ENCODE data around the gene MS4A2. TPM values are rescaled to one million over a fixed set of nuclear protein-coding genes. Genes with fewer than 3 reads are reported as not detected.
A peak's percentile ranks its signal among the peaks of the same experiment; 100 is the strongest.

The MS4A2 gene
- total and polyA plus RNA-seq, 2 donors = 0.05 to 0.42 TPM

GRCh38 chr11:60129853-60130252 is 41.4 kb downstream of the MS4A2 start:
- WGBS = 87% methylated on average over 3 of the region's 3 CpGs
- H3K9me3 ChIP-seq (ENCODE audit: control insufficient read depth in 2 of 2, insufficient read depth in 1 of 2, low read length in 1 of 2) = no peaks in the 10 kb centered on the region
- H3K27ac ChIP-seq (ENCODE audit: low read depth in 1 of 2, low read length in 1 of 2) = no peak overlapping the region
- H3K36me3 ChIP-seq (ENCODE audit: control insufficient read depth in 2 of 2, insufficient read depth in 2 of 2, low read length in 1 of 2) = no peaks in the 10 kb centered on the region
- H3K4me3 ChIP-seq (ENCODE audit: low read length in 2 of 2) = no peak overlapping the region
- no peaks in the 10 kb centered on the region for H3K27me3 ChIP-seq (ENCODE audit: control insufficient read depth in 2 of 2, insufficient read depth in 1 of 2, low read length in 1 of 2)
- DNase-seq (ENCODE audit: low read depth in 6 of 9, low spot score in 9 of 9) = no peak
- no peaks in the 10 kb centered on the region for H3K4me1 ChIP-seq (ENCODE audit: control insufficient read depth in 2 of 2, insufficient read depth in 2 of 2, low read length in 2 of 2)

GRCh38 chr11:60130496-60130895 is 42.0 kb downstream of the MS4A2 start:
- H3K4me3 ChIP-seq (ENCODE audit: low read length in 2 of 2) = no peak overlapping the region
- no peaks in the 10 kb centered on the region for H3K9me3 ChIP-seq (ENCODE audit: control insufficient read depth in 2 of 2, insufficient read depth in 1 of 2, low read length in 1 of 2)
- peak in 4 of 9 donors; percentile 5 to 29 (median 10) for DNase-seq (ENCODE audit: low read depth in 6 of 9, low spot score in 9 of 9)
- H3K36me3 ChIP-seq (ENCODE audit: control insufficient read depth in 2 of 2, insufficient read depth in 2 of 2, low read length in 1 of 2) = no peaks in the 10 kb centered on the region
- no peaks in the 10 kb centered on the region for H3K27me3 ChIP-seq (ENCODE audit: control insufficient read depth in 2 of 2, insufficient read depth in 1 of 2, low read length in 1 of 2)
- H3K27ac ChIP-seq (ENCODE audit: low read depth in 1 of 2, low read length in 1 of 2) = no peak overlapping the region
- no peaks in the 10 kb centered on the region for H3K4me1 ChIP-seq (ENCODE audit: control insufficient read depth in 2 of 2, insufficient read depth in 2 of 2, low read length in 2 of 2)

GRCh38 chr11:60131912-60132311 is 43.4 kb downstream of the MS4A2 start:
- peaks cover 0 to 5% of the 10 kb centered on the region in 2 donors for H3K9me3 ChIP-seq (ENCODE audit: control insufficient read depth in 2 of 2, insufficient read depth in 1 of 2, low read length in 1 of 2)
- WGBS = 97% methylated on average over 3 of the region's 3 CpGs

DNA sequence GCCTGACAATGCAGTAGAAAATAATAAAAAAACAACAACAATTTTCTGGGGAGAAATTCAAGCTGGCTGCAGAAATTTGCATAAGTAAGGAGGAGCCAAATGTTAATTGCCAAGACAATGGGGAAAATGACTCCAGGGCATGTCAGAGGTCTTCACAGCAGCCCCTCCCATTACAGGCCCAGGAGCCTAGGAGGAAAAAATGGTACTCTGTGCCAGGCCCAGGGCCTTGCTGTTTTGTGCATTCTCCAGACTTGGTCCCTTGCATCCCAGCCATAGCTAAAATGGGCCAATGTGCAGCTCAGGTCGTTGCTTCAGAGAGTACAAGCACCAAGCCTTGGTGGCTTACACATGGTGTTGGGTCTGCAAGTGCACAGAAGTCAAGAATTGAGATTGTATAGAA is 45.5 kb downstream of the MS4A2 start:
- WGBS = 63% methylated on average over 1 of the region's 1 CpG
- Histone ChIP-seq H3K27ac (ENCODE audit: low read depth in 1 of 2, low read length in 1 of 2) (no peak overlapping the region), H3K4me3 (ENCODE audit: low read length in 2 of 2) (no peak overlapping the region), H3K4me1 (ENCODE audit: control insufficient read depth in 2 of 2, insufficient read depth in 2 of 2, low read length in 2 of 2) (no peaks in the 10 kb centered on the region), H3K27me3 (ENCODE audit: control insufficient read depth in 2 of 2, insufficient read depth in 1 of 2, low read length in 1 of 2) (no peaks in the 10 kb centered on the region), H3K36me3 (ENCODE audit: control insufficient read depth in 2 of 2, insufficient read depth in 2 of 2, low read length in 1 of 2) (no peaks in the 10 kb centered on the region), H3K9me3 (ENCODE audit: control insufficient read depth in 2 of 2, insufficient read depth in 1 of 2, low read length in 1 of 2) (peaks cover 0 to 5% of the 10 kb centered on the region in 2 donors)
- DNase-seq (ENCODE audit: low read depth in 6 of 9, low spot score in 9 of 9) = no peak

More at GRCh38 chr11:60131912-60132311, 43.4 kb downstream of the MS4A2 start:
- no peak overlapping the region for H3K27ac ChIP-seq (ENCODE audit: low read depth in 1 of 2, low read length in 1 of 2)
- H3K36me3 ChIP-seq (ENCODE audit: control insufficient read depth in 2 of 2, insufficient read depth in 2 of 2, low read length in 1 of 2) = no peaks in the 10 kb centered on the region
- H3K27me3 ChIP-seq (ENCODE audit: control insufficient read depth in 2 of 2, insufficient read depth in 1 of 2, low read length in 1 of 2) = no peaks in the 10 kb centered on the region
- no peak for DNase-seq (ENCODE audit: low read depth in 6 of 9, low spot score in 9 of 9)
- no peaks in the 10 kb centered on the region for H3K4me1 ChIP-seq (ENCODE audit: control insufficient read depth in 2 of 2, insufficient read depth in 2 of 2, low read length in 2 of 2)
- H3K4me3 ChIP-seq (ENCODE audit: low read length in 2 of 2) = no peak overlapping the region

- WGBS = 70% methylated on average over 3 of the region's 3 CpGs
- DNase-seq (ENCODE audit: low read depth in 6 of 9, low spot score in 9 of 9) = no peak
- no peaks in the 10 kb centered on the region for H3K36me3 ChIP-seq (ENCODE audit: control insufficient read depth in 2 of 2, insufficient read depth in 2 of 2, low read length in 1 of 2)
- no peak overlapping the region for H3K4me3 ChIP-seq (ENCODE audit: low read length in 2 of 2)
- no peaks in the 10 kb centered on the region for H3K4me1 ChIP-seq (ENCODE audit: control insufficient read depth in 2 of 2, insufficient read depth in 2 of 2, low read length in 2 of 2)
- H3K27me3 ChIP-seq (ENCODE audit: control insufficient read depth in 2 of 2, insufficient read depth in 1 of 2, low read length in 1 of 2) = no peaks in the 10 kb centered on the region
- no peaks in the 10 kb centered on the region for H3K9me3 ChIP-seq (ENCODE audit: control insufficient read depth in 2 of 2, insufficient read depth in 1 of 2, low read length in 1 of 2)
- H3K27ac ChIP-seq (ENCODE audit: low read depth in 1 of 2, low read length in 1 of 2) = no peak overlapping the region
Measured at GRCh38 chr11:60143768-60144167, 55.3 kb downstream of the MS4A2 start.

DNA sequence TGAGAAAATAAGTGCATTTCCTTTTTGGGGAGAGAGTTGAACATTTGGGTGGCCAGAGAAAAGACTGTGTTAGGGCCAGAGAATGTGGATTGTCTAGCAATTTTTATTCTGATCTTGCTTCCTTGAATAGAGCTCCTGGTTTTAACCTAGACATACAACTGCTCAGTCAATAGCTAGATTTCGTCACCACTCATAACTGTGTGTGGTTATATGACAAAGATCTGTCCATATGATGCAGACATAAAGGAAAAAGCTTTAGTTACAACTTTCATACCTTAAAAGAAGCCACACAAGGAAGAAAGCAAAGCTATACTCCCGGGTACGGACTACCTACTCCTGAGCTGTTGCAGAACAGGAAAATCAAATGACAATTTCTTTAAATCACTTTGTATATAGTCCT is 57.2 kb downstream of the MS4A2 start:
- 94% methylated on average over 3 of the region's 3 CpGs for WGBS
- Histone ChIP-seq H3K4me1 (ENCODE audit: control insufficient read depth in 2 of 2, insufficient read depth in 2 of 2, low read length in 2 of 2) (no peaks in the 10 kb centered on the region), H3K9me3 (ENCODE audit: control insufficient read depth in 2 of 2, insufficient read depth in 1 of 2, low read length in 1 of 2) (no peaks in the 10 kb centered on the region), H3K27ac (ENCODE audit: low read depth in 1 of 2, low read length in 1 of 2) (no peak overlapping the region), H3K36me3 (ENCODE audit: control insufficient read depth in 2 of 2, insufficient read depth in 2 of 2, low read length in 1 of 2) (no peaks in the 10 kb centered on the region), H3K4me3 (ENCODE audit: low read length in 2 of 2) (no peak overlapping the region), H3K27me3 (ENCODE audit: control insufficient read depth in 2 of 2, insufficient read depth in 1 of 2, low read length in 1 of 2) (no peaks in the 10 kb centered on the region)
- DNase-seq (ENCODE audit: low read depth in 6 of 9, low spot score in 9 of 9) = no peak

Other genes starting within 250 kb of the MS4A2 start
- gene CBLIF, start 243.2 kb upstream of the MS4A2 start, total RNA-seq = not detected
- gene CBLIF, start 243.2 kb upstream of the MS4A2 start, polyA plus RNA-seq = 0.05 TPM
- 2.1 TPM for gene TCN1, start 222.2 kb upstream of the MS4A2 start, total RNA-seq
- 1.4 TPM for gene TCN1, start 222.2 kb upstream of the MS4A2 start, polyA plus RNA-seq
- gene OOSP3, start 209.9 kb upstream of the MS4A2 start, total RNA-seq = not detected
- 0.05 TPM for gene OOSP3, start 209.9 kb upstream of the MS4A2 start, polyA plus RNA-seq
- gene OOSP1, start 150.2 kb upstream of the MS4A2 start, total RNA-seq = not detected
- not detected for gene OOSP1, start 150.2 kb upstream of the MS4A2 start, polyA plus RNA-seq
- gene OOSP4A, start 124.6 kb upstream of the MS4A2 start, total RNA-seq = not detected
- 0.18 TPM for gene OOSP4A, start 124.6 kb upstream of the MS4A2 start, polyA plus RNA-seq
- not detected for gene OOSP4B, start 71.5 kb upstream of the MS4A2 start, total RNA-seq
- gene OOSP4B, start 71.5 kb upstream of the MS4A2 start, polyA plus RNA-seq = 0.07 TPM
- gene OOSP2, start 48.3 kb upstream of the MS4A2 start, total RNA-seq = not detected
- gene OOSP2, start 48.3 kb upstream of the MS4A2 start, polyA plus RNA-seq = 0.14 TPM
- 7.8 TPM for gene MS4A3, start 32.0 kb upstream of the MS4A2 start, total RNA-seq
- 2.2 TPM for gene MS4A3, start 32.0 kb upstream of the MS4A2 start, polyA plus RNA-seq
- 102 TPM for gene MS4A6A, start 94.4 kb downstream of the MS4A2 start, total RNA-seq
- gene MS4A6A, start 94.4 kb downstream of the MS4A2 start, polyA plus RNA-seq = 174 TPM
- 0.24 TPM for gene MS4A4E, start 154.5 kb downstream of the MS4A2 start, total RNA-seq
- gene MS4A4E, start 154.5 kb downstream of the MS4A2 start, polyA plus RNA-seq = 1.9 TPM
- gene MS4A4A, start 192.0 kb downstream of the MS4A2 start, total RNA-seq = 14.1 TPM
- gene MS4A4A, start 192.0 kb downstream of the MS4A2 start, polyA plus RNA-seq = 55.6 TPM
- 0.57 TPM for gene MS4A6E, start 238.6 kb downstream of the MS4A2 start, total RNA-seq
- gene MS4A6E, start 238.6 kb downstream of the MS4A2 start, polyA plus RNA-seq = 2.5 TPM